ENCODE results near the gene SLC13A4. TPM values are rescaled to one million over a fixed set of nuclear protein-coding genes. Genes with fewer than 3 reads are reported as not detected.

The SLC13A4 gene
- polyA plus RNA-seq, 1 donor (not counting 4 experiments of a cell fraction or from before 2014, with no cell fraction given): 0.12 TPM

DNA sequence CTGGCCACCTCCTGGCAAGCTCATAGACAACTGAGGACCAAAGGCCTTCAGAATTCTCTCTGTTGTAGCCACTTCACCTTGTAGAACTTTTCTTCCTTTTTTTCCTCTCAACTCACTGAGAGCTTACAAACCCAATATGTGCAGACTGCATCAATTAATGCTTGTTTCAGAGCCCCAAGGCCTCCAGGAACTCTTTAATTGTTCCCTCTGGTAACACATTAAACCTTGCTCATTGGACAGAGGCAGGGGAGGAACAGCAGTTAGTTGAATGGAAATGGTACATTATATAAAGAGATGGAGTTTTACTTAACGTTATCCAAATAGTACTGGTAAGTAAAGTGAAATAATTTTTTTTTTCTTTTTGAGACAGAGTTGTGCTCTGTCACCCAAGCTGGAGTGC is 40.5 kb downstream of the SLC13A4 start:
- H3K36me3 ChIP-seq (ENCODE audit: control insufficient read depth in 2 of 2, extremely low read depth in 1 of 2, insufficient read depth in 2 of 2, low read length in 2 of 2): peaks cover 5 to 6% of the 10 kb centered on the region in 2 experiments
- no peak overlapping the region for H3K27ac ChIP-seq (ENCODE audit: control insufficient read depth, insufficient read depth, low read length)
- no peaks in the 10 kb centered on the region for H4K20me1 ChIP-seq (ENCODE audit: control insufficient read depth, extremely low read depth, insufficient read depth, low read length)
- H2AFZ ChIP-seq (ENCODE audit: control insufficient read depth, low read length): no peak overlapping the region
- TF ChIP-seq EZH2 (IDR thresholded peaks at IDR 0.05; ENCODE audit: low read length): no peak
- TF ChIP-seq, protein P1, sequence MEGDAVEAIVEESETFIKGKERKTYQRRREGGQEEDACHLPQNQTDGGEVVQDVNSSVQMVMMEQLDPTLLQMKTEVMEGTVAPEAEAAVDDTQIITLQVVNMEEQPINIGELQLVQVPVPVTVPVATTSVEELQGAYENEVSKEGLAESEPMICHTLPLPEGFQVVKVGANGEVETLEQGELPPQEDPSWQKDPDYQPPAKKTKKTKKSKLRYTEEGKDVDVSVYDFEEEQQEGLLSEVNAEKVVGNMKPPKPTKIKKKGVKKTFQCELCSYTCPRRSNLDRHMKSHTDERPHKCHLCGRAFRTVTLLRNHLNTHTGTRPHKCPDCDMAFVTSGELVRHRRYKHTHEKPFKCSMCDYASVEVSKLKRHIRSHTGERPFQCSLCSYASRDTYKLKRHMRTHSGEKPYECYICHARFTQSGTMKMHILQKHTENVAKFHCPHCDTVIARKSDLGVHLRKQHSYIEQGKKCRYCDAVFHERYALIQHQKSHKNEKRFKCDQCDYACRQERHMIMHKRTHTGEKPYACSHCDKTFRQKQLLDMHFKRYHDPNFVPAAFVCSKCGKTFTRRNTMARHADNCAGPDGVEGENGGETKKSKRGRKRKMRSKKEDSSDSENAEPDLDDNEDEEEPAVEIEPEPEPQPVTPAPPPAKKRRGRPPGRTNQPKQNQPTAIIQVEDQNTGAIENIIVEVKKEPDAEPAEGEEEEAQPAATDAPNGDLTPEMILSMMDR (optimal IDR thresholded peaks at IDR 0.05 in 1 of 3, IDR thresholded peaks at IDR 0.05 in 1 of 3, conservative IDR thresholded peaks at IDR 0.05 in 1 of 3; ENCODE audit: extremely low read depth in 1 of 3, insufficient read depth in 2 of 3, low read length in 3 of 3): no peak
- H3K79me2 ChIP-seq (ENCODE audit: control insufficient read depth, insufficient read depth, low read length): peaks cover 1% of the 10 kb centered on the region
- H3K9me1 ChIP-seq (ENCODE audit: control insufficient read depth, extremely low read depth, insufficient read depth, low read length): no peaks in the 10 kb centered on the region
- H3K27me3 ChIP-seq (ENCODE audit: control insufficient read depth, extremely low read depth, insufficient read depth, low read length): no peaks in the 10 kb centered on the region
- FAIRE-seq: no peak
- H3K4me1 ChIP-seq (ENCODE audit: control insufficient read depth, extremely low read depth, insufficient read depth, low read length): peaks cover 34% of the 10 kb centered on the region
- no peak overlapping the region for H3K4me2 ChIP-seq (ENCODE audit: control insufficient read depth, extremely low read depth, insufficient read depth, low read depth, low read length)
- H3K4me3 ChIP-seq (ENCODE audit: control insufficient read depth in 2 of 3, extremely low read depth in 1 of 3, insufficient read depth in 2 of 3, low read depth in 1 of 3, low read length in 3 of 3): no peak overlapping the region
- no peaks in the 10 kb centered on the region for H3K9me3 ChIP-seq (ENCODE audit: control insufficient read depth, low read depth, low read length)
- DNase-seq (ENCODE audit: low read depth, low spot score): no peak
- dilution Hi-C loops (cut with MboI; ENCODE audit: extremely low pct_ligation_motif_present, low sequenced_read_pairs): no loop called here
- no peak overlapping the region for H3K9ac ChIP-seq (ENCODE audit: control insufficient read depth, extremely low read depth, insufficient read depth, low read length)

DNA sequence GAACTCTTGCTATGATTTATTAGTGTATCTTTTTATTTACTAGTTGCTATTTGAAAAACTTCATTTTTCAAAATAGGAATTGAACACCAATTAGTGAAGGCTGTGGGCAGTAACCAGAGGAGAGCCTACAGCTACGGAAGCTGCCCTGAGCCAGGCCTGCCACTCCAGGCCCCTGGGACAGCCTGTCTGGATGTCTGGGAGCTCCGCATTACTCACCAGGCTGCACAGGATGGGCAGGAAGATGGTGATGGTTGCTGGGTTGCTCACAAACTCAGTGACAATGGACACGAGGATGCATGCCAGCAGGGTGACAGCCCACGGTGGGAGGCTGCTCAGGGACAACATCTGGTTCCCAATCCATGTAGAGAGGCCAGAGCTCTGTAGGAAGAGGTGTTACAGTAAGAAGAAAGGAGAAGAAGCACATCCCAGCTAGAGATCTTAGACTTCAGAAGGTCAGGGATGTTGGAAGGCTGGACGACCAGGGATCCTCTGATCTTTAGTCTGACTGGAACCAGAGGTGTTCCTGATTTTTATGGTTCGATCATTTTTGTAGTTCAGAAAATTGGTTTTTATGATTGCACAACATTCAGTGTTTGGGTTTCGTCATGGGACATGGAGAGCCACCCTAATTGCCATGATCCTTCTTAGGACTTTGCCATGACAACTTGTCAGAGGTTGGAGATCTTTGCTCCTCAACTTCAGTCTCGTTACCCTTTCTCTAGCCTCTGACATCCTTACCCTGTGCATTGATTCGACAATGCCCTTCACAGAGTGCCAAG is 42.5 kb downstream of the SLC13A4 start:
- H3K27me3 ChIP-seq (ENCODE audit: control insufficient read depth, extremely low read depth, insufficient read depth, low read length): no peaks in the 10 kb centered on the region
- no peaks in the 10 kb centered on the region for H3K9me1 ChIP-seq (ENCODE audit: control insufficient read depth, extremely low read depth, insufficient read depth, low read length)
- peaks cover 1% of the 10 kb centered on the region for H3K79me2 ChIP-seq (ENCODE audit: control insufficient read depth, insufficient read depth, low read length)
- FAIRE-seq: no peak
- no peak overlapping the region for H3K4me3 ChIP-seq (ENCODE audit: control insufficient read depth in 2 of 3, extremely low read depth in 1 of 3, insufficient read depth in 2 of 3, low read depth in 1 of 3, low read length in 3 of 3)
- TF ChIP-seq, protein P1 (optimal IDR thresholded peaks at IDR 0.05 in 1 of 3, IDR thresholded peaks at IDR 0.05 in 1 of 3, conservative IDR thresholded peaks at IDR 0.05 in 1 of 3; ENCODE audit: extremely low read depth in 1 of 3, insufficient read depth in 2 of 3, low read length in 3 of 3): no peak
- no peak for TF ChIP-seq EZH2 (IDR thresholded peaks at IDR 0.05; ENCODE audit: low read length)
- H3K36me3 ChIP-seq (ENCODE audit: control insufficient read depth in 2 of 2, extremely low read depth in 1 of 2, insufficient read depth in 2 of 2, low read length in 2 of 2): peaks cover 6 to 7% of the 10 kb centered on the region in 2 experiments
- no peak overlapping the region for H3K9ac ChIP-seq (ENCODE audit: control insufficient read depth, extremely low read depth, insufficient read depth, low read length)
- dilution Hi-C loops (cut with MboI; ENCODE audit: extremely low pct_ligation_motif_present, low sequenced_read_pairs): no loop called here
- H3K27ac ChIP-seq (ENCODE audit: control insufficient read depth, insufficient read depth, low read length): no peak overlapping the region
- DNase-seq (ENCODE audit: low read depth, low spot score): no peak
- no peak overlapping the region for H3K4me2 ChIP-seq (ENCODE audit: control insufficient read depth, extremely low read depth, insufficient read depth, low read depth, low read length)
- H3K9me3 ChIP-seq (ENCODE audit: control insufficient read depth, low read depth, low read length): no peaks in the 10 kb centered on the region
- H4K20me1 ChIP-seq (ENCODE audit: control insufficient read depth, extremely low read depth, insufficient read depth, low read length): no peaks in the 10 kb centered on the region
- H2AFZ ChIP-seq (ENCODE audit: control insufficient read depth, low read length): no peak overlapping the region
- H3K4me1 ChIP-seq (ENCODE audit: control insufficient read depth, extremely low read depth, insufficient read depth, low read length): peaks cover 32% of the 10 kb centered on the region

All from keratinocyte (primary cell).